NCI-H69 (cell line): ENCODE results near the gene EZH1.
"Not testable (repeated sequence)": the region's sequence is repeated elsewhere in the genome, so short reads cannot be mapped to it uniquely, and the experiment has no call there.

Source experiments
- DNase-seq: peaks from one replicate; lab custom pipeline; 2025; lab: John Stamatoyannopoulos, UW

Gene EZH1

DNA sequence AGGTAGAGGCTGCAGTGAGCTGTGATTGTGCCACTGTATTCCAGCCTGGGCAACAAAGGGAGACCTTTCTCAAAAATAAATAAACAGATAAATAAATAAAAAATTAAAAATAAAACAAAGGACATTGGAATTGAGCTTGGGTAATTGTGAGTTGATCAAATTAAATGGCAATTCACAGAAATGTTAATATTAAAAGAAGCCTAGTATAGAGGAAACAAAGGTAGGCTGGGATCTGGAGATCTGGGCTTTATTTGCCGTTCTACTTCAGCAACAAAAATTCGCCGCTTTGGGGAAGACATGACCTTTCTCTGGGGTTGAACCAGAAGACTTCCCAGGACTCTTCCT lies 28.1 kb upstream of the EZH1 start:
- no peak for DNase-seq

DNA sequence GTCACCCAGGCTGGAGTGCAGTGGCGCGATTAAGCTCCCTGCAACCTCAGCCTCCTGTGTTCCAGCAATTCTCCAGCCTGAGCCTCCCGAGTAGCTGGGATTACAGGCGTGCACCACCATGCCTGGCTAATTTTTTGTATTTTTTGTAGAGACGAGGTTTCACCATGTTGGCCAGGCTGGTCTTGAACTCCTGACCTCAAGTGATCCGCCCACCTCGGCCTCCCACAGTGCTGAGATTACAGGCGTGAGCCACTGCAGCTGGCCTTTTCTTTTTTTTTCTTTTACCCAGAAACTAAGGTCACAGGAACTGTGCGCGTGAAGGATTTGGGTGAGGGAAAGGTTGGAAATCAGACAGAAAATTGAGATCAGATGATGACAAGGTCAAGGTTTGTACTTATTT lies 25.1 kb upstream of the EZH1 start:
- not testable (repeated sequence) for DNase-seq

DNA sequence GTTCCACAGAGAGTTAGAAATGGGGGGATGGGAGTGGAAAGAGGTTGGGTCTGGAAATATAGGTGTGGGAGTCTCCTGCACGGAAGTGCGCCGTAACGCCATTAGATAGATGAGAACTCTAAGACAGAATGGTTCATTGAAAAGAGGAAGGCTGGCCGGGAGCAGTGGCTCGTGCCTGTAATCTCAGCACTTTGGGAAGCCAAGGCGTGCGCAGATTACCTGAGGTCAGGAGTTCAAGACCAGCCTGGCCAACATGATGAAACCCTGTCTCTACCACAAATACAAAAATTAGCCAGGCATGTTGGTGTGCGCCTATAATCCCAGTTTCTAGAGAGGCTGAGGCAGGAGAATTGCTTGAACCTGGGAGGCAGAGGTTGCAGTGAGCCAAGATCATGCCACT lies 23.2 kb upstream of the EZH1 start:
- not testable (repeated sequence) for DNase-seq

DNA sequence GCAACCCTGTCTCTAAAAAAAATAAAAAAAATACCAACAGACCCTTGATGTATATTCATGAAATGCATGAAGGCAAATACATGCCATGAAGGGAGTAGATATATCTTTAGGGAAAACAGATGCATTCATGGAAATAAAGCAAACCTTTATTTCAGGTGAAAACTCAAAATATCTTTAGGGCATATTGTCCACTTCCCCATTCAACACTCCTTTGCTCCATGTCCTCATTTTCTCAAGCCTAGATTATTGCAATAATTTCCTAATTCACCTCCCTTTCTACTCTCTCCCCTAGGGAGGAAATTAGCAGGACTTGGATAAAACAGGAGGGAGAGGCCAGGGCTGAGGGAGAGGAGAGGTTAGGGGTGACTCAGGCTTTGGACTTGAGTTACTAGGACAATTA lies 22.7 kb upstream of the EZH1 start:
- no peak for DNase-seq

DNA sequence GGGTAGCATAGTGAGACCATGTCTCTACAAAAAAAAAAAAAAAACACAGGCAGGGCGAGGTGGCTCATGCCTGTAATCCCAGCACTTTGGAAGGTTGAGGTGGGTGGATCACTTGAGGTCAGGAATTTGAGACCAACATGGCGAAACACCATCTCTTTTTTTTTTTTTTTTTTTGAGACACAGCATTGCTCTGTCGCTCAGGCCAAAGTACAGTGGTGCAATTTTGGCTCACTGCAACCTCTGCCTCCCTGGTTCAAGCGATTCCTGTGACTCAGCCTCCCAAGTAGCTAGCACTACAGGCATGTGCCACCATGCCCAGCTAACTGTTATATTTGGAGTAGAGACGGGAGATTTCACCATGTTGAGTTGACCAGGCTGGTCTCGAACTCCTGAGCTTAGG lies 21.3 kb upstream of the EZH1 start:
- no peak for DNase-seq

DNA sequence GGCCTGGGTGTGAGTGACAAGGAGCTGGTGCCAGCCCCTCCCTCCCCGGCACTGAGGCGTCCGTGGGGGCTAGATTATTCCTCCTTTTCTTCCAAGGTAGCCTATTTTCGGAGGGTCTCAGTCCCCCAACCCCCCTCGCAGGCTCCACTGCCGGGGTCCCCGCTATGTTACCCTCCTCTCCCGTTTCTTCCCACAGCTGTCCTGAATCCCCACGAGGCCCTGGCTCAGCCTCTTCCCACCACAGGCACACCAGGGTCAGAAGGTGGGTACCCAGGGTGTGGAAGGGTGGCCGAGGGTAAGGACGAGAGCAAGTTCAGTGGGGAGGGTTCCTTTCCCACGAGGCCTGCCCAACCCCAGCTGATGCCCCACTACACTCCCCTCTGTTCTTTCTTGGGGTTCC lies 16.8 kb upstream of the EZH1 start:
- DNase-seq = no peak

DNA sequence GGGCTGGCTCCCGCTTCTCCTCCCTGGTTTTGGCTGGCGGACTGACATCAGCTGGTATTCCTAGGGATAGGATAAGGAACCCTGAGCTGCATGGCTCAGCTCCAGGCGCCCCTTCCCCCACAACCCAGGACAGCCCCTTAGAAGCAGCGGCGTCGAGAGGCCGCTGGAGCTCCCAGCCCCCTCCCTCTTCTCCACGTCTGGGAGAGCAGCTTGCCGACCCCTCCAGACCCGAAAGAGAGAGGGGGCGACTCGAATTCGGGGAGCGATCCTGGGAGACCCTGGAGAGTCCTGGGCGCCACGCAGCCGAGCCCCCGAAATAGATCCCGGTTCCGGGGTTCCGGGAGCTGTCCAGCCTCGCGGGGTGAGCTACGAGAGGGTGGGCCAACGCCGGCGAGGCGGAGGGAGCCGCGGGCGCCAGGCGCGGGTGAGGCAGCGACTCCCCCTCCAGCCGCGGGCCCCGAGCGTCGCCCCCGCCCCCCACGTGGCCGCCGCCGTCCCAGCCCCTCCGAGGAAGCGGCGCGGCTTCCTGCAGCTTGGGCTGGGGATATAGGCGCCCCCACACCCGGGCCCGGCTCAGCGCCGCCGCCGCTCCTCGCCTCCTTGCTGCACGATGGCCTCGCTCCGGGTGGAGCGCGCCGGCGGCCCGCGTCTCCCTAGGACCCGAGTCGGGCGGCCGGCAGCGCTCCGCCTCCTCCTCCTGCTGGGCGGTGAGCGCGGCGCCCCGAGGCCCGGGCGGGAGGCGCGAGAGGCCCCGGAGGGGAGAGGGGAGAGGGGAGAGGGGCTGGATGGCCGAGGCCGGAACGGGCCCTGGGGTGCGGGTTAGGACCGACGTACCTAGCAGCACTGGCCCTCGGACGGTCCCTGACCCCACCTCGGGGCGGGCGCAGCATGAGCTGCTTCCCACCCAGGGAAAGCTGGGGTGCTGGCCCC lies 16.1 kb upstream of the EZH1 start, which contains the start of gene RAMP2:
Gene RAMP2, plus strand, starts transcription at position 576 of the 930 bp plus-strand sequence. Its CDS starts 35 bp downstream, at position 611.
- peak; percentile 74 for DNase-seq

DNA sequence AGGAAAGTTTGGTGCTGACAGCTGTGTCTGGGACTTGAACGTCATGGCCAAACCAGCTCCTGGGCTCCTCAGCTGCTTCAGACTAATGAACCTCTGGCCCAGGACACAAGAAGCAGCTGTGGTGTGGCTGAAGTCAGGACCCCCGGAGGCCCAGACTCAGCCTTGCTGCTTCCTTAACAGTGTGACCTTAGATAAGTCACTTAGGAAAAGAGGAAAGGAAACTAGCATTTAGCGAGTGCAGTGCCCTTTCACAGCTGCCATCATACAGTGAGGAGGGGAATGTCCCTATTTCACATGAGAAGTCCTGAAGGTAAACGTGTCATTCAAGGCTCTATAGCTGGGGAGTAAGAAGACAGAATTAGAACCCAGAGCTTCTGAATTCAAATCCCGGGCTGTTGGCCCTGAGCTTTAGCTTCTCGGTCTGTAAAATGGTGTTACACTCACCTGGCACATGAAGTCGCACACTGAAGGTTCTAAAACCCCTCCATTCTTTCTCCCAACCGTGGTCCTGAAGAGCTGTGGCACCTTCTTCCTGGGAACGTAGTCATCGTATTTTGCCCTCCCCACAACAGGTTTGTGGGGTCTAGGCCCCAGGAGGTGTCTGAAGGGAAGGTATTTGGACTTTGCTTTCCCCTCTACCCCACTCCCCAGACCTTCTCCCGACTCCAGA lies 15.3 kb upstream of the EZH1 start:
- no peak for DNase-seq

DNA sequence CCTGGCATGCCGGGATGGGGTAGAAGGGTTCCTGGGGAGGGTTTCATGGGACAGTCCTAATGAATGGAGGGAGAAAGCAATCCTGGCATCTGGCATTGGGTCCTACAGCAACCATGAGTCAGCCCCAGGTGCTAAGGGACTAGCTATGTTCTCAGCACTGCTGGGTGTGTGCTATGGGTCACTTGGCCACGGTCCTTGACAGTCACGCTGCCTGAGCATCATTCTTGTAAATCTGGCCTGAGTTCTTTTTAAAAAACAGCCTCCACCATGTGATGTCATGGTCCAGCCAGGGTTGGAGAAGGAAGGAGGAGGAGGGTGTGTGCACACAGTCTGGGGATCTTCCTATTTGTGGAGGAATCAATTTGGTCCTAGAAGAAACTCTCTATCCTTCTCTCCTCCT lies 9.9 kb upstream of the EZH1 start:
- no peak for DNase-seq

DNA sequence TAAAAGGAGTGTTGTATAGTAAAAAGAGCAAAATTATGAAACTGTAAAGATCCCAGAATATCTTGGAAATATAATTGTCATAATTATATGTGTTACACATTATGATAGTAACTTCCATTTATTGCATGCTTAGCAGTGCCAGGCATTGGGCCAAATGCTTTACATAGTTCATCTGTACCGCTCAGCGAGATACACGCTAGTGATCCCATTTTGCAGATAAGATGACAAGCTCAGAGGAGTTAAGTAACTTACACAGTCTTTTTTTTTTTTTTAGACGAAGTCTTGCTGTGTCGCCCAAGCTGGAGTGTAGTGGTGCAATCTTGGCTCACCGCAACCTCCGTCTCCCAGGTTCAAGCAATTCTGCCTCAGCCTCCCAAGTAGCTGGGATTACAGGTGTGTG lies 6.8 kb upstream of the EZH1 start:
- DNase-seq = no peak

DNA sequence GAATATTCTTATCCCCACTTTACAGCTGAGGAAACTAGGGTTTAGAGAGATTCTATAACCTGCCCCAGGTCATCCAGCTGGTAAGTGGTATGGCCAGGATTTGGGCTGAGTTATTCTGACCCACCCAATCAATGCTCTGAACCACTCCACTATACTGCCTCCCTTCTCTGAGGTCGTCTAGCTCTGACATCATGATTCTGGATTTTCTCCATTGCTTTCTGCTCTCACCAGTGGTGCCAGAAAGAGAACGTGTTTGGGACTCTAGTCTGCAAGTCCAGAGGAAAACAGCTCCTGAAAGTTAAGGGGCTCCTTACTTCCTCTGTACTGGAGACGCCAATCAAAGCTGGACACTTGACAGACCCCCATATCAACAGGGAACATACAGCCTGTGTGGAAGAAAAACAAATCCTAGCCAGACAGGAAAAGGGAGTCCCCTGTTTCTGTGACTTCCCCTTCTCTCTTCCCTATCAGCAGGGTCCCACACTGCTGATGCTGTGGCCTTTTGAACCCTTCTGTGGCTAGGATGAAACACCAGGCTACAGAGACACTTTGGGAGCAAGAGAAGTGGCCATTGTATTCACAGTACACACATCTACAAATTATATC lies 6.0 kb upstream of the EZH1 start:
- DNase-seq = no peak

DNA sequence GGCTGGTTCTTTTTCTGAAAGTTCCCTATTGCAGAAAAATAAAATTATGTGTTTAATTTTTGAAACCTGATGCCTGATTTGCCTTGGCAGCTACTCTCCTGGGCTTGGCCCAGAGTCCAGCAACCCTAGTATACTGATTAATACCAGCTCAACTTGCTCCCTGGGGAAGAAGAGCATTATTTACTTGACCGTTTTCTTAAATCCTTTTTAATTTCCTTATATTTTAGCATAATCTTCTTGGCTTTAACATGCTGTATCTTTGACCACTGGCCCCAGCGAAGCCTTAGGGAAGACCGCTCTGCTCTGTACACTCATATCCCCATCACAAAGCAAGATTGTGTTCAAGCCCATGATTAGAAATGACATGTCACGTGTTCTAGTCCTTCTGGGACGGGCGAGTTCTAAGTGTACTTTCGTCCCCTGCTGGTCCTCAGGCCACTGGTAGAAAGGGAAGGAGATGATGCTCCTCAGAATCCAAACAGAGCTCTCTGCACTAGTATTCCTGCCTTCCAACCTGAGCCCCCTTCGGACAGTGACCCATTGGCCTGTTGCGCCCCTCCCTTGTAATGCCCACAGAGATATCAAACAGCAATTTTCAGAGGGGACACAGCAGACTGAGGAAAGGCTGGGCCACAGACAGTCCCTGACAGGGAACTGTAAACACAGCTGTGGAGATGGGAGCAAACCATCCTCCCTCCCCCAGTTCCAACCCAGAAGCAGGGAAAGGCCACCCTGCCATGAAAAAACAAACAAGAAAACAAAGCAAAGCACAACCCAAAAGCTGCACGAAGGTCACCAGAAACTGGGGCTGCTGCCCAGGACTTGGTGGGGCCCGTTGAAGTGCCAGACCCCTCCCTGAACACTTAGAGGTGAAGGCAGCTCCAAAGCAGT lies 4.3 kb upstream of the EZH1 start:
- peak; percentile 67 for DNase-seq

DNA sequence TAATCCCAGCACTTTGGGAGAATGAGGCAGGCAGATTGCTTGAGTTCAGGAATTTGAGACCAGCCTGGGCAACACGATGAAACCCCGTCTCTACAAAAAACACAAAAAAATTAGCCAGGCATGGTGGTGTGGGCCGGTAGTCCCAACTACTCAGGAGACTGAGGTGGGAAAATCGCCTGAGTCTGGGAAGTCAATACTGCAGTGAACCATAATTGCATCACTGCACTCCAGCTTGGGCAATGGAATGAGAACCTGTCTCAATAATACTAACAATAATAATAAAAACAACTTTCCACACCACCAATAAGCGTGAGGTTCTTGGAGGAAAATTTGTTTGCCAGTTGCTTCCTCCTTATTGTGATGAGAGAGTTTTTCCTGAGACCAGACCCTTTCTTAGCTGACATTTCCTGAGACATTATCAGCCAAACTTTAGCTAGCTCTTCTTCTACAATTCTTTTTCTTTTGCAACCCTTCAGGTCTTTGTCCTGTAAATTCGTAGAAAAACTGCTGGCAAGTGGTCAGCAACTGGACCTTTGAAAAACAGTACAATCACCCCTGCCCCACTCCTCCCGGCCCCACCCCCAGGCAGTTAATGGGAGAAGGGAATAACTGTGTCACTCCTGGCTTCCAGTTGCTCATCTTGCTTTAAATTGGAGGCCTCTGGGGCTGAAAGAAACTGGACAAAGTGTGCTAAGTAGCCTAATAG lies 3.5 kb upstream of the EZH1 start:
- no peak for DNase-seq

DNA sequence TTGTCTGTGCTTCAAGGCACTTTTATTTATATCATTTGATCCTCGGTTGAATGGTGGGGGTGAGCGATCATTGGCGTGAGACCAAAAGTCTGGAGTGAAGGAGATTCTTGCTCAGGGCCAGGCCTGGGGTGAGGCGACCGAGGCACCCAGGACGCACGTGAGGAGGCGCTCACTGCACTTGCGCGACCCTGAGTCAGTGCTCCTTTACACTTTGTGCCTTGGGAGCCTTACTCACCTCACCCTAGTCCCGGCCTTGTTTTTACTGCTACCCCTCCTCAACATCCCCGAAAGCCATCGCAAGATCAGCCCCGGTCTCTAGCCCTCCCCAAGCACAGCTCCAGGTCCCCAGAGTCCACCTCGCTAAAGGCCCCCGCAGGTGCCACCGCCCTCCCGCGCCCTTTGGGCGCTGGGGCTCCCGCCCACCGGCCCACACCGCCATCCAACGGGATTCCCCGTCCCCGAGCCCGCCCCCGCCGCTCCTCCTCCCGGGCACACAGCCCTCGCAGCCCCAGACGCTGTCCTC lies 496 bp downstream of the EZH1 start:
- DNase-seq = peak; percentile 94

DNA sequence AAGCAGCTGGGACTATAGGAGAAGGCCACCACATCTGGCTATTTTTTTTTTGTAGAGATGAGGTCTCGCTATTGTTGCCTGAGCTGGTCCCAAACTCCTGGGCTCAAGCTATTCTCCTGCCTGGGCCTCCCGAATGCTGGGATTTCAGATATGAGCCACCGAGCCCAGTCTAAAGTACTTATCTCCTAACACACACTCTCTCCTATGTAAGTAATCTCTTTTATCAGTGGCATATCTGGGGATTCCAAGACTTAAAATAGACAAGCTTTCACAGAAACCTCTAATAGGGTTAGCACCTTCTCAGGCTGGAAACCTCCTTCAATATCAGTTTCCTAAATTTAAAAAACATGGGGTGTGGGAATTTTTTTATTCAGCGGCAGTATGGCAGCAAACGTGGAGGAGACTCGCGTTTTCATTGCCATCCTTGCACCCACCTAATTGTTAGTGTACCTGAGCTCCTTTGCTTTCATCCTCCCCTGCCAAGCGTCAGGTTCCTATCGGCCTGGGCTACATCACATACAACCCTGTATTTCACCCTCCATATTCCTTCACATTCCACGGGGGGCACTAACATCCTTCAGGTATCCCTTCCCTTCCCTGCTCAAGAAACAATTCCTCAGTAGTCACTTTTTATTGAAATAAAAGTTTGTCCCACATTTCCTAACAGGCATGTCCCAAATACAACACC lies 1.1 kb downstream of the EZH1 start:
- peak; percentile 62 for DNase-seq

DNA sequence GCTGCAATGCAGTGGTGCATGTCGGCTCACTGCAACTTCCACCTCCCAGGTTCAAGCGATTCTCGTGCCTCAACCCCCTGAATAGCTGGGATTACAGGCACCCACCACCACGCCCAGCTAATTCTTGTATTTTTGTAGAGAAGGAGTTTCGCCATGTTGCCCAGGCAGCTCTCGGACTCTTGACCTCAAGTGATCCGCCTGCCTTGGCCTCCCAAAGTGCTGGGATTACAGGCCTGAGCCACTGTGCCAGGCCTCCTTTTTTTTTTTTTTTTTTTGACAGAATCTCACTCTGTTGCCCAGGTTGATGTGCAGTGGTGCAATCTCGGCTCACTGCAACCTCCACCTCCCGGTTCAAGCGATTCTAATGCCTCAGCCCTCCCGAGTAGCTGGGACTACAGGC lies 1.9 kb downstream of the EZH1 start:
- DNase-seq = not testable (repeated sequence)

DNA sequence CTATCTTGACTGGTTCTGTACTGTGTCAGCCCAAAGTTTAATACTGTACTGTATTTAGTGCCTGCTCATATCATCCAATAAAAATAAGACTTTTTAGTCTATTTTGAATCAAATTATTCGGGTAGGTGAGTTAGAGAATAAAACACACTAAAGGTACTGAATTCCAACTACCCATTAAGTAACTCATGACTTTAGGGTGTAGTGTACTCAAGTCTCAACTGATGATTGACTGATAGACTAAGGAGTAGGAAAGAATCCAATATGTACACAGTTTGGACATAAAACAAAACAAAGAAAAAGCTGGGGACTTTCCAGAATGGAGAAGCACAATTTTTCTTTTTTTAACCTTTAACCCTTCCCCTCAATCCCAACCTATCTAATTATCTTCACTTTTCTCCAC lies 4.1 kb downstream of the EZH1 start:
- no peak for DNase-seq

DNA sequence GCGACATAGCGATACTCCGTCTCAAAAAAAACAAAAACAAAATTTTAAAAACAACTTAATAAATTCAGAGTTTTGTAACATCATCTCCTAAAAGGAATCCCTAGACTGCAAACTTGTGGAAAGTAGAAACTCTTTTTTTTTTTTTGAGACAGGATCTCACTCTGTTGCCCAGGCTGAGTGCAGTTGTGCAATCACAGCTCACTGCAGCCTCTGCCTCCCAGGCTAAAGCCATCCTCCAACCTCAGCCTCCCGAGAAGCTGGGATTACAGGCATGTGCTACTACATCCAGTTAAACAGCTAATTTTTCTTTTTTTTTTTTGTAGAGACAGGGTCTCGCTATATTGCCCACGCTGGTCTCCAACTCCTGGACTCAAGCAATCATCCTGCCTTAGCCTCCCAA lies 19.7 kb downstream of the EZH1 start:
- DNase-seq = no peak

DNA sequence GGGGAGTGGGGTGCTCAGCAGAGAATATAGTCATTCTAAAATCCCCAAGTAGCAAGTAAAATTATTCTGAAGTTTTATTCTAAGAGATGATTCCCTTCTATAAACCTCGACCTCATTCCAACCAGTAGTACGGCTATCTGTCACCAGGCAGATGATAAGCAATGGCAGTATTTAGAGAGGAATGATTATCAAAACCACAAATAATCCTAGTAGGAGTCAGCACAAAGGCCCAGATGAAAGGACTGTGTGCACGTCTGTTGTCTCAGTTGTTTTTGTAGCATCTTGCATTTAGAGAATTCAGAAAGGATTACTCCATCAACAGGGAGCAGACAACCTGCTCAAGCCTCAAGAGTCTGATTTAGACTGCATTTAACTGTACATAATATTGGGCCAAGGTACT lies 21.2 kb downstream of the EZH1 start:
- DNase-seq = no peak

DNA sequence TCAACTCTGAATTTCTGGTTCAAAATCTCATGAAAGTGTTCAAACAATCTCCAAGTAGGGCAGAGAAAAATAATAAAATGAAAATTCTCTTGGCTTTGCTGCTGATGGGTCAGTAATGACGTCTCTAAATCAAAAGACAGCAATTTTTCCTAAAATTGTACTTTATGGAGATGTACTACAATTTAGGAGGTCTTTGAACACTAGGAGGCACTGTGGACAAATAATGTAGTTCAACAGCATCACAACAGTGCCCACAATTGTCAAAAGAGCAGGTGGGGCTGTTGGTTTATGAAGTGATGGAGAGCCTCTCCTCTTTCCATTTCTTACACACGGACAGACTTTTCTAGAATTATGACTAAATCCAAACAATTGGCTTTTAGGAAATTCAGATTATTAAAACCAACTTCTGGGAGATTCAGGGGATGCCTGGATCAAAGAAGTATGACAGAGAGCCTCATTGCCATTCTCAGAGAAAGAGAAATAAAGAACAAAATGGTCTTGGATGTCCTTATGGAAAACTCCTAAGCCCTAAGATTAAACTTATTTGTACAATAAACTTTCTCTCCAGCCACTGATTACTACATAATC lies 23.8 kb downstream of the EZH1 start:
- peak; percentile 87 for DNase-seq
